Erythroblast (primary cell): ENCODE results near the gene AHNAK.
A peak's percentile ranks its signal among the peaks of the same experiment; 100 is the strongest.

Source experiments
- DNase-seq, 2 experiments: peaks; one replicate each; lab custom pipeline; 2025; lab: John Stamatoyannopoulos, UW
- GATA1 ChIP-seq: IDR thresholded peaks from 2 replicates; pipeline ENCODE4 v1.6.1; 2011; ENCODE audit warnings: low read depth, mild to moderate bottlenecking, control low read depth, low read length, moderate library complexity
- POLR2A ChIP-seq: IDR thresholded peaks from 2 replicates; pipeline ENCODE4 v1.6.1; 2011; ENCODE audit warnings: mild to moderate bottlenecking, low read length

AHNAK gene

DNA sequence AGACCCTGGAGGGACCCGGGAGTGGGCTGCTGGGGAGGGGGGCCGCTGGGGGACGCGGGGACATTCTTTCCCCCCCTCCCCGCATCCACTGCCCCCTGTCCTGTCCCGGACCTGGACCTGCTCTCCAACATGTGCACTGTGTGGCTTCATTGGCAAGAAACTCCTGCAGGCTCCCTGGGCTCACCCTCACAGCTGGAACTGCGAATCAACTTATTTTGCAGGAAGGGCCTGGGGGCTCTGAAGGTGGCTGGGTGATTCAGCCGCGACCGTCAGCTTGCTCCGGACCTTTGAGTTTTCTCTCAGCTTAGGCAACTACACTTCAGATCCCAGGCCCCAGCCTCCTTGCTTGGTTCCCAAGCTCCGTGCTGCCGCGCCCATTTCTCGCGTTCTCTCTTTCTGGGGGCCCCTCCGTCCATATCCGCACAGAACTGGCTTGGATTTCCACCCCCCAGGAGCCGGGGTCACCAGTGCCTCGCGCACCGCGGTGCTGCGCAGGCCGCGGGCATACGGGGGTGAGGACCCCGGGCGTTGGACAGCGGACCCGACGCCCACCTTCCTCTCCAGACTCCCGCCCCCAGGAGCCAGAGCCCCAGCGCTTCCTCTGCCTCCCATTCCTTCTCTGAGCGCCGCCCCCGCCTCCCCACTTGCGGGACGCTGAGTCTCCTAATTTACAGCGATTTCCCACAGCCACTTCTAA, 471 bp upstream of the AHNAK start:
- TF ChIP-seq POLR2A (no peak), GATA1 (no peak)
- DNase-seq = no peak

DNA sequence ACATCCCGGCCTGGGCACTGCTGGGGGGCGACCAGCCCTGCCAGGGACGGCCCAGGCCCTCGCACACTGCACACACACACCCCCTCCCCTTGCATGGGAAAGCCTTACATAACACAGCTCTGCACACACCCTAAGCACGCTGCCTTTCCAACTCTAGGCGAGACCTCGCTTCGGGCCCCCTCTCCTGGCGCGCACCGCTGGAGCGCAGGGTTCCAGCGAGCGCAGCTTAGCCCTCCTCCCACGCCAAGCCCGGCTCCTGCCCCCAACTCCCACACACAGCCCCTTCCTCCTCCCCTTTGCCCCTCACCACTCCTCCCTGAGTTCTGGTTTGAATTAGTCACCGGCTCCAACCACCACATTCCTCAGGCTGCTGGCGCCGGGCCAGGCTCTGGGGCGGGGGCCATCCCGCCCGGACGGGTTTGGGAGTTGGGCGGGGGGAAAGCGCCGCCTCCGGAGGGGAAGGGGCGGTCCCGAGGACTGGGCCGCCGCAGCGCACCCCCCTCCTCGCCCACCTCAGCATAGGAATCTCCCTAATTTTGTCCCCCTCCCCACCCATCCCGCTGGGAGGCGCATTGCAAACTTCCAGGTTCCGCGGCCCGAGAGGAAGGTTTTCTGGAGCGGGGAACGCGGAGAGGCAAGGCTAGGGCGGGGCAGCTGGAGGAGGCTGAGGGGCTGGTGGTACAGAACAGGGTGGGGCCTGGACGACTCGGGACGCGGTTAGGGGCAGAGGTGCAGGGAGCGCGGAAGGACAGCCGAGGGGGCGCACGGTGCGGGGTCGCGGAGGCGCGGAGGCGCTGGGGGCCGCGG, 966 bp downstream of the AHNAK start:
- peak; percentile 40 to 61 for DNase-seq
- TF ChIP-seq POLR2A (no peak), GATA1 (no peak)

DNA sequence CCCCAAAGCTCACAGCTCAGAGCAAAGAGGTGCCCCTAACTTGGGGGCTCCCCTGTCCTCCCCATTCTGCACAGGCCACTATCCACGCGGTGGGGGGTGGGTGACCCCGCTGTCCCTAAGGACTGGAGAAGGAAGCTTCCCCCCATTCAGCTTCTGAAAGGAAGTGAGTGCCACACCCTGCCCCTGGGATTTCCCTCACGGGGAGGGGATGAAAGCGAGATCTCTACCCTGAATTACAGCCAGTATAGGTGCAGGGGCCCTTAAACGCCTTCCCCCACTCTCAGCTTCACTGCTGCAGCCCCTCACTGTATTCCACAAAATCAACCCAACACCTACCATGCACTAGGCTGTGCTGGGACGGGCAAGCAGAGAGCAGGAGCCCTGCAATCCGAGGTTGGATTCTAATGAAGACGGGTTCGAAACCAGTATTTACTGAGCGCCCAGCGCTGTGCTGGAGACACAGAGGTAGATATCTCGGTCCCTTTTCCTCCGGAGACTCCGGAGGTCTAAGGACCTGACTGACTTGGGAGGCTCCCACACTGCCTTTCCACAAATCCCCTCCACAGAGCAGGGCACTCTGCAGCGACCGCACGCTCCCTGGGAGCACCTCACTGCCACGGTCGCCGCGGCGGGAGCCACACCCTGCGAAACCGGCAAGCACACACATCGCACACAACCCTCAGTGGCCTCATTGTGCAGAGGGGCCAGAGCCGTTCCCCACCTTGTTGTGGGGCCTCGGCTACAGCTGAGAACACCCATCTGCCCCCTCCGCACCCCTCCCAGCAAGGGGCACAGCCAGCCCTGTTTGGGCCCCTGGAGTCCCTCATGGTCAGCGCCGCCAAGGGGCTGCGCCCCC, 1.8 kb downstream of the AHNAK start:
- TF ChIP-seq GATA1 (no peak), POLR2A (no peak)
- peak; percentile 38 to 56 for DNase-seq

DNA sequence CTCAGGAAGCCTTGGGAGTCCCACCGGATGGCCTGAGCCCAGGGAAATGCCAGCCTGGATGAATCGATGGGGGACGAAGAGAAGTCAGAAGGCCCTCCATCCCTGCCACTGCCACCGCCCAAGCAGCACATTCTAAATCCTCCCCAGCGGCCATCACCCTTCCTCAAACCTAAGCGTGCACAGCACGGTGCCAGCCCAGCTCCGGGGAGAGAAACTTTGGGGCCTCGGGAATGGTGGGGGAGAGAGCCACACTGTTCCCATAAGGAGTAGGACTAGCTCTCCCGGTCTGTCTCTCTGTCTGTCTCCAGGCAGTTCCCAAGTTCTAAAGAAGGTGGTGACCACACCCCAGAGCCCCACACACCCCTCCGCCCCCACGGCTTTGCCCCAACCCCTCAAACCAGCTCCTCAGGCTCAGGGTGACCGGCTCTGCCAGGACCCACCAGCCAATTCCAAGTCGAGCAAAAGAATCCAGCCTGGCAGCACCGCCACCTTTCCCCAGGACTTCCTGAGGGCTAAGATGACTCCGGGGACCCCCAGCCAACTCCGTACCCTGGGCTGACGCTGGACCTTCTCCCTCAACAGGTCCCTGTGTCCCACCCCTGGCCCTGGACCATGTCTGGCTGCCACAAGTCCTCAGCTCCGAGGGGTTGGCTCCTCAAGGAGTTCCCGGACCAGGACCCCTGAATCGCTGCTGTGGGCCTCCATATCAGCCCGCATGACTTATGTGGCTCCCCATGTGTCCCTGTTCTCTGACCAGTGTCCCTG, 2.7 kb downstream of the AHNAK start:
- peak in 1 of 2 experiments; percentile 29 for DNase-seq
- TF ChIP-seq POLR2A (no peak), GATA1 (no peak)

DNA sequence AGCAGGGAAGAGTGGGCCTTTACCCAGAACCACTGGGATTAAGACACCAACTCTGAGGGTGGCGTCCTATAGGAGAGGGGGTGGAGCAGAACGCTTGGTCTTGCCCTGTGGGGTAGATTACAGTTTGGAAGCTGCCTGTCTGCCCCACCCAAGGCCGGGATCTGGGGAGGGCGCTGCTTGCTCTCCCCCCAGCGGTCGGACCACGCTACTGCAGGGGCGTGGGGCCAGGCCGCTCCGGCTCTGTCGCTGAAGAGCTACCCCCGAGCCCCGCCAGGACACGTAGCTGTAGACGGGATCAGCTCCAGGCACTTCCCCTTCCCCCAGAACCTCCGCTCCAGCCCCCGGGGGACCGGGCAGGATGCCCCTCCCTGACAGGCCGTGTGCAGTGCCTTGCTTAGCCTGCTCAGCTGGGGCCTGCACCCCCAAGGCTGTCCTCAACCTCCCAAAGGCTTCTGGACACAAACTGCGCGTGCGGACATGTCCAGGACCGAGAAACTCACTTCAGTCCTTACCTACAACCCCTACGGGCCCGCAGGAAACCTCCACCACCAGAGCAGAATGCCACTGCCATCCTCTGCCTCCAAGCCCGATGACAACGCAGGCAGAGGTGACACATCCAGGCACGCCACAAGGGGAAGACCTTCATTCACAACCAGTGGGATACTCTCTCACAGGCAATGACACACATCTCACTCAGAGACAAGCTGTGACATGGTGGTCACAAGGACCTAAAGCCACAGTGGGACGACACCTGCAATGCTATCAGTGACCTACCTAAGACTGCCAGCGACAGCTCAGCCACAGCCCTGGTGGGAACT, 3.6 kb downstream of the AHNAK start:
- TF ChIP-seq POLR2A = no peak
- TF ChIP-seq GATA1 = no peak
- peak; percentile 88 to 92 for DNase-seq

DNA sequence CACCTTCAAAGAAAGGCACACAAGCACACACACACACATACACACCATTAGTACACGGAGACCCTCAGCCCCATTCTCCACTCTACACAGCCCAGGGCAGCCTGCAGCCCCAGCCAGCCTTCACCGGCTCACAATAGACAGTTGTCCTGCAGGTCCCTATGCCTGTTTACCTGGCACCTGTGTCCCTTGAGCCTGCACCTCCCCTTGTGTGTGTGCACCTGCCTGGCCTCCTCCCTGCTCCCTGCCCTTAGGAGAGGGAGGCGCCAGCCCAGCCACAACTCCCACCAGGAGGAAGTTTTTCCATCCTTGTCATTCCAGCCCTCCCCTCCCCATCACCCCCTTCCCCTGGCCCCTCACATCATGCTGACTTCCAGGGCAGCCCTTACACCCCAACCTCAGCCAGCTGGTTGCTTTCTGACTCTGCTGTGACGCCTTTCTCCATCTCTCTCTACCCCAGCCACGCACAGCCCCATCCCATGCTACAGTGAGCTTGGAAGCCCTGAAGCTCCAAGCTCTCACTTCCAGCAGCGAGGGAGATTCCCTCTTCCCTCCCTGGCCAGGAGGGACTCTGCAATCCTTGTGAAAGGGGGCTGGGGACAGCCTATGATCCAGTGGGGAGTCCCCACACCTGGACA, 4.4 kb downstream of the AHNAK start:
- no peak for DNase-seq
- TF ChIP-seq GATA1 (no peak), POLR2A (no peak)

DNA sequence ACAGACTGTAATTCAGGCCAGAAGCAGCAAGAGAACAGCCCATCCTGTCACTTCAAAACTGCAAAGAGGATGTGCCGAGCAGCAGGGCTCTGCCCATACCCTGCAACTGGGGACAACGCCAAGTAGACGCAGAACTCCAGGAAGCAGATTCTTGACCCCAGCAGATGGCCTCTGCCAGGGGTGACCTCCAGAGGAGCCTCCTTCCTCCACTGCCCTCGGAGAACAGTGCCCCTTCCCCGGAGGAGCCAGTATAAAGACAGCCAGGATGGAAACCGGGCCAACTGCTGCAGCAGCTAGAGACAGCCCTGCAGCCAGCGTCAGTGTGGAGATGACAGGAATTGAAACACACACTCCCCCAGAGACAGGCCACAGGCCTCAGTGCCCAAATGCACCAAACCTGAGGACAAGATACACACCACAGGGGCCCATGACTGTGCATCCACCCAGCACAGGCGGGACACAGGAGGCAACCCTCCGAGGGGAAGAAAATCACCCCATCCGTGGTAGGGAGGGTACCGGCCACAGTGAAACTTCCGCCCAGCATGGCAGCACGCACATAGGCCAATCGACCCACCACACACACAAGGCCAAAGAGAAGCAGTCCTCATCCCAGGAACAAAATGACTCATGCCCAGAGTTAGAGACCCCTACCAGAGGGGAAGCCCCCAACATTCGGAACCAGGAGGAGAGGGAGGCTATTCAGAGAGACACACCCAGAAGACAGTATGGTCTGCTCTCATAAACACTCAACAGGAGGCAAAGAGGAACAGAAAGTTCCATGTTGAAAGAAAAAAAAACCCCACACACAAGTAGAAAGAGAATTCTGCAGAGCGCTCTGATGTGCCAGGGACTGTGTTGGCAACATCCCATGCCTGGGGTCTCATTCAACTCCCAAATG, 5.6 kb downstream of the AHNAK start:
- TF ChIP-seq POLR2A (no peak), GATA1 (no peak)
- DNase-seq = no peak

DNA sequence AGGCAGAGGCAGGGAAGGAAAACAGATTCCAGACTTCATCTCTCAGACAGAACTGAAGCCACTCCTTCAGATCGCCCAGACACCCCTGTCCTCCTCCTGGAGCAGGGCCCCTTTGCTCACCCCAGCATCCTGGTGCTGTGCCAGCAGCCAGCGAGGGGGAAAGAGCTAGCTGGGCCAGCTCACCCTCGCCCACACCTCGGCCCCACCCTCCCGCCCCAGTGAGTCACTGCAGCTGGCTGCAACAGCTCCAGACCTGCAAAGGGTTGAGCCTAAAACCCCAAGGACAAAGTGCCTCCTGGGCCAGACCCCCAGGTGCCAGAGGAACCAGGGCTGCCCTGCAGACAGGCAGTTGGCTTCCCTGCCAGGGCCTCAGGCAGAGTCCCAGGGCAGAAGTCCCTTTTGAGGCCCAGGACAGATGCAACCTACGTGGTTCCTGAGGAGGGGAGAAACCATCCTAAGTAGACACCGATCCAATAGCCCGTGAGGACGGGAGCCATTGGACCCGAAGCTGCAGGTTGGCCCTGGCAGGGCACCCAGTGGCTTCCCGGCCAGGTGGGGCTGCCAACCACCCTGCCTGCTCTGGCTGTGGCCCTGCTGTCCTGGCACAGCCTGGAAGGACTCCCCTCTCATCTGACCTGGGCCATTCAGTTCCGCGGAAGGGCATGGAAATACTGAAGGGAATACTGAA, 7.2 kb downstream of the AHNAK start:
- DNase-seq = peak; percentile 63 to 86

DNA sequence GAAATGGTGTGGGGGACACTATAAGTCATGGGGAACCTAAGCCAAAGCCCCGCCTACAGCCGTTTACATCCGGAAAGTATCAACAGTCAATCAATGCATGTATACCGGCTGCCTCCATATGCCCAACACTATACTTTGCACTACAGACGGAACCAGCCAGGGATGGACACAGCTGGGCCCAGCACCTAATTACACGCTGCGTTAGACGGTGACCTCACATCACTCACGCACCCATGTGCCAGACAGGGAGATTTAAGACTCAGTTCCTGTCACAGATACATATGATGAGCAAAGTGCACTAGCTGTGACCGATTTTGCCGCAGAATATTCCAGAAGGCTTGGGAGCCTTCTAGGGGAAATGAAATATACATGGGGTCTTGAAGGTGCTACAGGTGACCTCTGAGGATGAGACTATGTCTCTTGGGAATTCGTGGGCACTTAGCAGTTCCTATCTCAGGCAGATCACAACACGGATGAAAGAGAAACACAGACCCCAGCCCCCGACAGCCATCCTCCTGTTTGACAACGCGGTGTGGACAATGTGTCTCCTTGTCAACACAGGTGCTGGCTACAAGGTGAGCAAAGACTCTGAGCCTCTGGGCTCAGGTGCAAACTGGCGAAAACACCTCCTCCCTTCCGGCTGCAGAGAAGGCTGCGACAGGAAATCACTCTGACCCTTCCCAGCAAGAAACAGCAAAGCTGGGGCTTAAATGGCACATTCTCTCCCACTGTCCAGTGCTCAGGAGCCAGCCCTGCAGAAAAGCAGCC, 8.0 kb downstream of the AHNAK start:
- no peak for TF ChIP-seq POLR2A
- no peak for TF ChIP-seq GATA1
- no peak for DNase-seq

More for the DNA sequence above, 7.2 kb downstream of the AHNAK start:
- TF ChIP-seq GATA1 (no peak), POLR2A (no peak)

DNA sequence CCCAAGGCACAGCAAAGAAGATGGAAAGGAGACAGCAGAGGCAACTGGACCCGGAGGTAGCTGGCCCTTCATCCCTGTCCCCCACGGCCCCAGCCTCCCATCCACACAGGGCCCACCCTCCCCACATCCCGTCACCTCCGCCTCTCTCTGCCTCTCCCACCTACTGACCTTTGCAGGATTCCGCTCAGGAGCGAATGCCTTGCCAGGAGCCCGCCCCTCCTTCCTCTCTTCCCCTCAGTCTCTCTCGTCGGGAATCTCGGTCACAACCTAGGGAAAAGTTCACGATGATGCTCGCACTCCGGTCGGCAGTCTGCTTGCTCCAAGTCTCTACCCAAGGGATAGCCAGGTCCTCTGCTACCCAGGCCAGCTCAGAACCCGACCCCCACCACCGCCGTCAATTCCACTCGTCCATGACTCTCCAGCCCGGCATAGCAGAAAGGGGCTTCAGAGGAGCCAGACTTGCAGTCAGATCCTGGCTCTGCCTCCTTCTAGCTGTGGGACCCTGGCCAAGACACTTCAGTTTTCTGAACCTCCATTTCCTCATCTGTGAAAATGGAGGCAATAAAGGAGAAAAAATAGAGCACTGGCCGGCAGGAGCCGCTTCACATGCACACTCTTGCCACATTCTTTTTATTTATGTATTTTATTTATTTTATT, 10.2 kb downstream of the AHNAK start:
- no peak for TF ChIP-seq GATA1
- TF ChIP-seq POLR2A = no peak
- no peak for DNase-seq
